Activated T-cell treated with anti-CD3 and anti-CD28 coated beads for 1 hour (primary cell): ENCODE measurements around the gene CLEC16A.
"Not testable (repeated sequence)": the region's sequence is repeated elsewhere in the genome, so short reads cannot be mapped to it uniquely, and the experiment has no call there.

Experiments
- DNase-seq: peaks from one replicate; pipeline ENCODE4 v3.0.0-alpha.2; 2020; ENCODE audit warnings: low read depth

The CLEC16A gene

GRCh38 chr16:11100239-11100750 is 155.9 kb downstream of the CLEC16A start:
- DNase-seq = no peak

DNA sequence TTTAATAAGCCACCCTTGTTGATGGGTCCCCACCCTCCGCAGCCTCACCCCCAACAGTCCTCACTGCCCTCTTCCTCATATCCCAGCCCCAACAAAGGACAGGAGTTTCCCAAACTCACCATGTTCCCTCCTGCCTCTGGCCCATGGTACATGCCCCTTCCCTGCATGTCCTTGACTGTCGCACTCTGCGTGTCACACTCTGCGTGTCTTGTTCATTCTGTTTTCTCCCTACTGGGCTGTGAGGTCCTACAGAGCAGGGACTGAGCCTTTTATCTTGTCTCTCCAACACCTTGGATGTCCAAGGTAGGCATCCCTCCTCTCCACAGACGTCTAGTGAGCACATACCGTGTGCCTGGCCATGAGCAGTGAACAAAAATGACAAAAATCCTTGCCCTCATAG is 156.9 kb downstream of the CLEC16A start:
- DNase-seq = no peak

- DNase-seq = no peak
Observed at GRCh38 chr16:11101695-11102522, 157.5 kb downstream of the CLEC16A start.

- no peak for DNase-seq
Observed at GRCh38 chr16:11102523-11102898, 158.1 kb downstream of the CLEC16A start.

GRCh38 chr16:11103301-11103700 is 158.9 kb downstream of the CLEC16A start:
- DNase-seq = not testable (repeated sequence)

DNA sequence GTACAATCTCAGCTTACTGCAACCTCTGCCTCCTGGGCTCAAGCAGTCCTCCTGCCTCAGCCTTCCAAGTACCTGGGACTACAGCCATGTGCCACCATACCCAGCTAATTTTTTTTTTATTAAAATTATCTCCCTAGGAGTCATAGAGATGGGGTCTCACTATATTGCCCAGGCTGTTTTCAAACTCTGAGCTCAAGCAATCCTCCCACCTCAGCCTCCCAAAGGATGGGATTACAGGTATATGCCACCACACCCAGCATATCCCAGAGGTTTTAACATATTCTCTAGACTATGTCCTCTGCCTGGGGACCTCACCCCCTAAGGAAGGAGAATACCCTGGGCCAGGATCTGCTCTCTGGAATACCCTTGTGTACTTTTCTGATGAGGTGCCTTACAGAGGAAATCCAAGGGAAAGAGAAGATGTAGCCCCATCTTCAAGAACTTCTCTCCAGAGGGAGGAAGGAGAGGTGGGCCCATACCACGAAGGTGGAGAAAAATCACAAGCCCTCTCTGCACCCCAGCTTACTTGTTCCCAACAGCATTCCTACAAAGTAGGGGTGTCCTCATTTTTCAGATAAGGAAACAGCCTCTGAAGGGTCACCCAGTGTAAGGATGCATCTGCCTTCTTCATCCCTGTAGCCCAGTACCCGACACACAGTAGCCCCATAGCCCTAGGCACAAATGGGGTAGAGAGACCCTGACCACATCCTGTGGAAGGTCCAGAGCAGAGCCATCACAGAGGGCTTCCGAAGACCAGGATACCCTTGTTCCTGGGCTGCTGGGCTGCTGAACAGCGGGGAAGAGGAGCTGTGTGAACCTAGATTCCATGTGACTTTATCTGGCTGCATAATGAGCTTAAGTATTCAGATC is 160.0 kb downstream of the CLEC16A start:
- DNase-seq = no peak

- DNase-seq = no peak
Observed at GRCh38 chr16:11105038-11105903, 160.9 kb downstream of the CLEC16A start.

GRCh38 chr16:11106726-11107125 is 162.4 kb downstream of the CLEC16A start:
- no peak for DNase-seq

DNA sequence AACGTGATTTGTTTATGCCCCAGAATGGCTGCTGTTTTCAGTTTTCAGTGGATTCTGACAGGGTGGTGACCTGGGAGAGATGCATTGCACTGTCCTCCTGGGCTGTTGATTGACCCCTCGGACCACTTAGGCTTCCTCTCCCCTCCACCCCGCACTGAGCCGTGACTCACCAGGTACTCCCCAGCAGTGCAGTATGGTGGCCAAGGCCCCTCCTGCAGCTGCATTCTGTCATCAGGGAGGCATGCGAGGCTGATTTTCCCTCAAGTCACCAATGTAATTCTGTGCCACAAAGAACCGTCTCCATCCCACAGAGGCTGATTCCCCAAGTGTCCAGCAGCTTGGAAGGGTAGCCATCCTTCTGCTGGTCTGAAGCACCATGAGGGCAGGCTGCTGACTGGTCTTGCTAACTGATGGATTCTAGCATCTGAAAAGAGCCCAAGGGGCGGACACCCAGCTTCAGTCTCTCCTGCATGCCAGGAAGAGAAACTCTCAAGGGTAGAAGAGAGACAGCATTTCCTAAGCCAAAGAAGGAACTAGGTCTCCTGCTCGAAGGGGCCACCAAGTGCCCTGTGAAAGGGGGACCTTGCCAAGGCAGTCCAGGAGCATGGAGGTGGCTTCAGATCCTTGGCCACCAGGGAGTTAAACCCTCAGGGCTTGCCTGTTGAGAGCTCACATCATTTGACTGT is 163.6 kb downstream of the CLEC16A start:
- no peak for DNase-seq

GRCh38 chr16:11108466-11108805 is 164.1 kb downstream of the CLEC16A start:
- DNase-seq = no peak

- DNase-seq = no peak
Observed at GRCh38 chr16:11109566-11109965, 165.2 kb downstream of the CLEC16A start.

DNA sequence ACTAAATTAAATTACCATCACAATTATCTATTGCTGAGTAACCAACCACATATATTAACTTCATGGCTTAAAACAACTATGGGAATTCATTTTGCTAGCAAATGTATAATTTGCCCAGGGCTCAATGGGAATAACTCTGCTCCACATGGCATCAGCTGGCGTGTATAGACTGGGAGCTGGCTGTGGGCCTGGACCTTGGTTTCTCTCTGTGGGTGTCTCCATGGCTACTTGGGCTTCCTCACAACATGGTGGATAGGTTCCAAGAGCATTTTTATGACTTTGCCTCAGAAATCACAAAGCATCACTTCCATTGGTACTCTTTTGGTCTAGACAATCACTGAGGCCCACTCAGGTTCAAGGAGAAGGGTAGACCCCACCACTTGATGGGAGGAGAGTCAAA is 166.8 kb downstream of the CLEC16A start:
- DNase-seq = no peak

GRCh38 chr16:11111856-11112634 is 167.7 kb downstream of the CLEC16A start:
- DNase-seq = no peak

GRCh38 chr16:11112723-11113348 is 168.5 kb downstream of the CLEC16A start:
- DNase-seq = no peak

GRCh38 chr16:11114366-11115164 is 170.2 kb downstream of the CLEC16A start:
- no peak for DNase-seq

- DNase-seq = no peak
Observed at GRCh38 chr16:11117576-11118211, 173.3 kb downstream of the CLEC16A start.

DNA sequence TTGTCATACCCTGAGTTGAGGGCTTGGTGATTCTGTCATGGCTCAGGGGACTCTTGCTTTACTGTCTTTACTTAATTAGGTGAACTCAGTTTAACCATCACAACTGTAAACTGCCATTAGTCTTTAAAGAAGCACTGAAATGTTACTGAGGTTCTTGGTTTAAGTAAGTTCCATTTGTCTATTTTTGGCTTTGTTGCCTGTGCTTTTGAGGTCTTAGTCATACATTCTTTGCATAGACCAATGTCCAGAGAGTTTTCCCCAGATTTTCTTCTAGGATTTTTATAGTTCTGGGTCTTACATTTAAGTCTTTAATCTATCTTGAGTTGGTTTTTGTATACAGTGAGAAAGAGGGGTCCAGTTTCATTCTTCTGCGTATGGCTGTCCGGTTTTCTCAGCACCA is 174.1 kb downstream of the CLEC16A start:
- DNase-seq = no peak

DNA sequence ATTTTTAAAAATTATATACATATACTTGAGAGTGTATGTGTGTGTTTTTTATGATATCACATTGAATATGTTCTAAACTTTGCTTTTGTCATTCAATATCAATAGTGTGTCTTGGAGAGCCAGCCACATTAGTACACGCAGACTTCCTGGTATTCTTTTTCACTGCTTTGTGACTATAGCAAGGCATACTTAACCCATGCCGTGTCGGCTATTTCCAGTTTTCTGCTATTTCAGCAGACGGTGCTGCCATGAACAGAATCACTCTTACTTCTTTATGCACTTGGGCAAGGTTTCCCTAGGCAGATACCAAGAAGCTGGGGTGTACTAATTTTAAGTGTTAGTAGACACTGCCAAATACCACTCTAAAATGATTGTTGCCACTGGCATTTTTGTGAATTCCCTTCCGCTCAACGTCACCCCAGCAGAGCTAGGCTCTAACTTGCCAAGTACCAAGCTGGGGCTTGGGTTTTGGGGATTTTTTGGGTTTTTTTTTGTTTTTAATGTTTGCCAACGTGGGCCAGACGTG is 176.8 kb downstream of the CLEC16A start:
- no peak for DNase-seq
